Activated CD4-positive, alpha-beta T cell treated with anti-CD3 and anti-CD28 coated beads, Interleukin-2, amount 50 U/mL, for 4 hours (primary cell): Measurements from ENCODE around the gene TAP1.

ENCODE experiments used
- DNase-seq, 2 experiments: peaks; one replicate each; pipeline ENCODE4 v3.0.0-alpha.2; 2020

TAP1 gene

GRCh38 chr6:32858194-32858593 lies 4.7 kb upstream of the TAP1 start:
- no peak for DNase-seq

GRCh38 chr6:32857156-32857891 lies 3.8 kb upstream of the TAP1 start:
- no peak for DNase-seq

GRCh38 chr6:32855467-32856174 lies 2.1 kb upstream of the TAP1 start:
- DNase-seq = no peak

GRCh38 chr6:32854376-32855178 lies 1.1 kb upstream of the TAP1 start:
- peak; percentile 61 to 63 for DNase-seq

- peak; percentile 44 to 52 for DNase-seq
These were observed 512 bp downstream of the TAP1 start for GRCh38 chr6:32852844-32853540.

GRCh38 chr6:32852018-32852843 lies 1.3 kb downstream of the TAP1 start:
- no peak for DNase-seq

GRCh38 chr6:32851025-32851424 lies 2.5 kb downstream of the TAP1 start:
- no peak for DNase-seq

- DNase-seq = no peak
These were observed 4.4 kb downstream of the TAP1 start for GRCh38 chr6:32849126-32849525.

- no peak for DNase-seq
These were observed 5.7 kb downstream of the TAP1 start for GRCh38 chr6:32847795-32848194.

- DNase-seq = no peak
These were observed 6.5 kb downstream of the TAP1 start for GRCh38 chr6:32847004-32847403.

- no peak for DNase-seq
These were observed 8.1 kb downstream of the TAP1 start for GRCh38 chr6:32845384-32845884.

- DNase-seq = no peak
These were observed 8.6 kb downstream of the TAP1 start for GRCh38 chr6:32844839-32845383.

- DNase-seq = peak; percentile 99
These were observed 9.3 kb downstream of the TAP1 start, which contains the start of gene PSMB8 for GRCh38 chr6:32843979-32844838. TSS of gene PSMB8 (minus strand) at chr6:32844047. CDS start at chr6:32843996, 51 bp downstream.

- DNase-seq = no peak
These were observed 10.0 kb downstream of the TAP1 start for GRCh38 chr6:32843331-32843978.

GRCh38 chr6:32842690-32843089 lies 10.8 kb downstream of the TAP1 start:
- no peak for DNase-seq

GRCh38 chr6:32842021-32842650 lies 11.4 kb downstream of the TAP1 start:
- DNase-seq = no peak

- no peak for DNase-seq
These were observed 12.8 kb downstream of the TAP1 start for GRCh38 chr6:32840604-32841246.

GRCh38 chr6:32839356-32839755 lies 14.1 kb downstream of the TAP1 start:
- DNase-seq = no peak
